HG03045 (cell line): ENCODE data around the gene PRRT1.
A peak's percentile ranks its signal among the peaks of the same experiment; 100 is the strongest.

Source experiments
- ATAC-seq: cut with Tn5 transposase; IDR thresholded peaks from one replicate; pipeline ENCODE4 v1.9.1; 2021; ENCODE audit warnings: mild to moderate bottlenecking, moderate library complexity; ENCODE audit not compliant: unreplicated experiment

The PRRT1 gene

GRCh38 chr6:32175711-32176475, 24.2 kb upstream of the PRRT1 start, which contains the start of gene AGPAT1:
Gene AGPAT1 (minus strand): TSS chr6:32176084. CDS start chr6:32171496, 4,588 bp downstream.
- ATAC-seq: peak; percentile 46

DNA sequence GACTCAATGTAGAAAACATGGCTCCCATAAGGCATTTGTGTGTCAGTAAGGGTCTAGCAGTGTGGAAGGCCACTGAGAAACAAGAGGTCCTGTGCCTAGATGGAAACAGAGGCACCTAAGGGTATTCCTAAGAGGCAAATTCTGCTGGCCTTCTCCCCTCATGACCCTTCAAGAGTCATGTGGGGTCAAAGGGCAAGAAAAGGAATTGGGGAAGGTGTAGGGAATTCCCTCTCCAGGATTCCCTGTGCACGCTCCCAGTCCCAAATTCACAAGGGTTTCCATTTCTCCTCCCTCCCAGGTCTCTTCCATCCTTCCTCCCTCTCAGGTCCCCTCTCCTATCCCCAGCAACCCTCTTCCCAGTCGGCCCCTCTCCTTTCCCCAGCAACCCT, 23.6 kb upstream of the PRRT1 start:
- ATAC-seq: no peak

- no peak for ATAC-seq
Observed at GRCh38 chr6:32174416-32174815, 22.7 kb upstream of the PRRT1 start.

GRCh38 chr6:32173051-32173727, 21.4 kb upstream of the PRRT1 start:
- ATAC-seq: no peak

DNA sequence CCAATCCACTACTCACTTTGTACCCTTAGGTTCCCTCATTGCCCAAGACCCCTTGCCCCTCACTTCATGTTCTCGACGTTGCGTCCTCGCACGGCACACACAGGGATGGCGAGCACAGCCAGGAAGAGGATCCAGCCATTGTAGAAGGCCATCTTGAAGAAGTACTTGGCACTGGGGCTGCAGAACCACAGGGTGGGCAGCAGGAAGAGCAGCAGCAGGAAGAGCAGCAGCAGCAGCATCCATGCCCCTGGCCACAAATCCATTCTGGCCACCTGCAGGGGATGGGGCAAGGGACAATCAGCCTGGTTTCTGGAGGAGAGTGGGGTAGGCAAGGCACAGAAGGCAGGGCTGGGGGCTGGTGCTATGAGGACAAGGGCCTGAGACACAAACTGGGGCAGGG, 19.5 kb upstream of the PRRT1 start:
- ATAC-seq: no peak

- ATAC-seq: no peak
Observed at GRCh38 chr6:32170294-32170693, 18.6 kb upstream of the PRRT1 start.

GRCh38 chr6:32168807-32169591, 17.3 kb upstream of the PRRT1 start:
- ATAC-seq: no peak

DNA sequence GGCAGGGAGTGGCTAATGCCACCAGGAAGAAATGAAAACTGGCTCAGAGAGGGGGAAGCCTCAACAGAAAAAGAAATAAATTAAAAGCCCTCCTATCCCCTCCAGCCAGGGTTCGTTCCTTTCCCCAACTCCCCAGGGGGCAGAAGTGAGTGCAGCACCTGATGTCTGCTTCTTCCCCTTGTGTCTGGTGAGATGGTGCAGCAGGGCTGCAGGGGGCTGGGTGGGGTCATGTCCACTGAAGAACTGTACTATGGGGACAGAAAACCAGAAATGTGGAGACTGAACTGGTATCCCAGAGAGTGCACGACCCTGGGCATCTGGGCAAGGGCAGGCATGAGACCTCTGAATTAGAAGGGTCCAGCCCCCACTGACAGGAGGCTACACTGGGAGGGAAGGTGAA, 16.6 kb upstream of the PRRT1 start:
- ATAC-seq: no peak

DNA sequence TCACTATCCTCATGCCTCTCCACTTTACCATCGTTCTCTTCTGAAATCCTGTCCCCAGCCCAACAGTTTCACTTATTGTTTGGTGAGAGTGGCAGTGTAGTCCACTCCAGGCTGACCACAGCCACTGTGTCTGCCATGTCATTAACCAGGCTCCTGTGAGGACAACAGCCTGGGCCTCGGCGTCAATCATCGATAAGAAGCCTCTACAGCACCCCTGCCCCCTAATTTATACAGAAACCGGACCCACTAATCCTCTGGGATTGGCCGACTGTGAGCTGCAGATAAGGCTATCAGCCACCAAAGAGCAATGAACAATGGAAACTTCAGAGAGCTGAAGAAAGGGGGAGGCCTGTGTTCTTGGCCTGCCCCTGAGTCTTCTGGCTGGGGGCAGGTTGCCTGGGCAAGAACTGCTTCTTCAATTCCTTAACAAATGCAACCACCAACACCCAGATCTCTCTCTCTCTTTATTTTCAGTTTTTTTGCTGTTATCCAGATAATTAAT, 16.1 kb upstream of the PRRT1 start:
- no peak for ATAC-seq

- ATAC-seq: no peak
Observed at GRCh38 chr6:32167154-32167760, 15.5 kb upstream of the PRRT1 start.

DNA sequence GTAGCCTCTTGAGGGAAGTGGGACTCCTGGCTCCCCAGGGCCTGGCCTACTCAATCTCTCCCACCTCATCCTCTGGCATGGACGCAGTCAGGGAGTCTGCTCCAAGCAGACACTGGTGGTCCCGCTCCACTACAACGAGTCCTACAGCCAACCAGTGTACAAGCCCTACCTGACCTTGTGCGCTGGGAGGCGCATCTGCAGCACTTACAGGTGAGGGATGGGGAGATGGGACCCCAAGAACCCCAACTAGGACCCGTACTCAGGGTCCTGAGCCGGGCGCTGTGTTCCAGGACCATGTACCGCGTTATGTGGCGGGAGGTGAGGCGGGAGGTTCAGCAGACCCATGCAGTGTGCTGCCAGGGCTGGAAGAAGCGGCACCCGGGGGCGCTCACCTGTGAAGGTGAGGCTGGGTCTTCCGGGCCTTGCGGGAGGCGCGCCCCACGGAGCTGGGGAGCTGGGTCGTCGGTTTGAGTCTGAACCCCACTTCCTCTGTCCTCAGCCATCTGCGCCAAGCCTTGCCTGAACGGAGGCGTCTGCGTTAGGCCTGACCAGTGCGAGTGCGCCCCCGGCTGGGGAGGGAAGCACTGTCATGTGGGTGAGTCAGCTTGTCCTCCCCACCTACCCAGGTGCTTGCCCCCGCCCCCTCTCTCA, 14.8 kb upstream of the PRRT1 start:
- ATAC-seq: no peak

DNA sequence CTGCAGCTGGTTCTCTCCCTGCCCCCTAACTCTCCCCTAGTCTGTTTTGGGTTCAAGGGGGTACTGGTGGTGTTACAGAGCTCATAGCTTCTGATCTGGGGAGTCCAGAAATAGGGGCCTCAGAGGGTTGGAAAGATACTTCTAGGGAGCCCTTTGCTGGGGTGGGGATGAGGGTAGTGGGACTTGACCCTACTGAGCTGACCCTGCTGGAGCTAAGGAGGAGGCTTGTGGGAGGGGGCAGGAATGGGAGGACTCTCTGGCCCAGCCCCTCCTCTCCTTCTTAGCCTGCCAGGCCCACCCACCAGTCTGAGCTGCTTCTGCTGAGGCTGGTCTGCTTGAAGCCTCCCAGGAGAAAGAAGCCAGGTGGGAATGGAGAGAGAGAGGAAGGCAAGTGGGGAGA, 12.6 kb upstream of the PRRT1 start, which contains the start of gene EGFL8:
EGFL8 (plus strand) TSS at position 301 of the 400 bp plus-strand sequence. CDS start 1,571 bp downstream, outside the sequence.
- ATAC-seq: no peak

DNA sequence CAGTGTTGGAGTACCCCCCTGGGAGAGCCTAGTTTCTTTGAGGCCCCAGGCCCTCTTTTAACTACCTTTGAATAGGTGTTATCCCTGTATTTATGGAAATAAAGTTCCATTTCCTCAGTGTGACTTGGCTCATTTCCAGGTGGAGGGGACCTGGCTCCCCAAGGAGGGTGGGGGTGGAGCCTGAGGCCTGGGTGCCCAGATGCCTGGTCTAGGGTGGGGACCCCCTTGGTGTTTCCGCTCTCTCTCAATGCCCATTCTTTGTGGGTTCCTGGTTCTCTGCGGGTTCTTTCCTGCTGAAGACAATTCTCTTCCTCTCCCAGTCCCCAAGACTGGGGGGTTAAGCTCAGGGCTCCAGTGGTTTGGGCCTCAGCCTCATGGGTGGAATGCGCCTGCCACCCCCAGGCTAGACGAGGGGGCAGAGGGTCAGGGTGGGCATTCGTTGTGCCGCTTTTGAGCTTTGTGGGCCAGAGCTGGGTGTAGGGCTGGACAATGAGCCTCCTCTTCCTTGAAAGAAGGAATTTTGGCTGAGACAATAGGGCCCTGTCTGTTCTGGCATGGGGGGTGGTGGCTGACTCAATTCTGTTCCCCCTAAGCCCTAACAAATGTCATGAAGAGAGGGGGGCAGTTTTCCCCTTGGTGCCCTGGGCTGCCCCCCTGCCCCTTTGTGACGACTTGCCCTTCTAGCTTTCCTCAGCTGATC, 12.0 kb upstream of the PRRT1 start:
- no peak for ATAC-seq

- ATAC-seq: no peak
Observed at GRCh38 chr6:32158052-32158451, 6.3 kb upstream of the PRRT1 start.

GRCh38 chr6:32156891-32157290, 5.2 kb upstream of the PRRT1 start:
- ATAC-seq: no peak

GRCh38 chr6:32154514-32155161, 2.9 kb upstream of the PRRT1 start:
- peak; percentile 63 for ATAC-seq

- peak; percentile 19 for ATAC-seq
Observed at GRCh38 chr6:32153564-32154513, 2.1 kb upstream of the PRRT1 start, which contains the start of gene PPT2. Gene PPT2 (plus strand): TSS chr6:32154141. CDS start chr6:32154595, 454 bp downstream.
